HUES6 (cell line): ENCODE data around the gene IER5L.
"Not testable (repeated sequence)": the region's sequence is repeated elsewhere in the genome, so short reads cannot be mapped to it uniquely, and the experiment has no call there.

Experiments used
- H3K27ac ChIP-seq: 2 replicates; pipeline ENCODE4 v1.7.0; 2013; ENCODE audit warnings: low read depth, mild to moderate bottlenecking, low read length, inconsistent platforms
- H3K27me3 ChIP-seq: 2 replicates; pipeline ENCODE4 v1.6.1; 2013; ENCODE audit warnings: low read length; ENCODE audit not compliant: control insufficient read depth, insufficient read depth
- H3K36me3 ChIP-seq: 2 replicates; pipeline ENCODE4 v1.6.1; 2013; ENCODE audit warnings: low read length; ENCODE audit not compliant: control insufficient read depth, insufficient read depth
- H3K4me1 ChIP-seq: 2 replicates; pipeline ENCODE4 v1.6.1; 2013; ENCODE audit warnings: low read length; ENCODE audit not compliant: control insufficient read depth, insufficient read depth
- H3K4me3 ChIP-seq: 2 replicates; pipeline ENCODE4 v1.5.1; 2013; ENCODE audit warnings: low read depth, low read length
- H3K9ac ChIP-seq: one replicate; pipeline ENCODE4 v1.6.1; 2013; ENCODE audit warnings: mild to moderate bottlenecking, low read length
- H3K9me3 ChIP-seq: 2 replicates; pipeline ENCODE4 v1.6.1; 2013; ENCODE audit warnings: low read depth, low read length; ENCODE audit not compliant: control insufficient read depth, insufficient read depth

Gene IER5L

GRCh38 chr9:129193655-129194054, 15.6 kb upstream of the IER5L start:
- H3K36me3 ChIP-seq, result no peaks in the 10 kb centered on the region
- no peak overlapping the region for H3K4me3 ChIP-seq
- H3K9ac ChIP-seq, result no peak overlapping the region
- no peak overlapping the region for H3K27ac ChIP-seq
- peaks cover 6% of the 10 kb centered on the region; the same call in 1 of the 2 replicates for H3K4me1 ChIP-seq
- peaks cover 45% of the 10 kb centered on the region for H3K27me3 ChIP-seq
- H3K9me3 ChIP-seq, result no peaks in the 10 kb centered on the region

GRCh38 chr9:129191234-129191633, 13.2 kb upstream of the IER5L start:
- H3K27ac ChIP-seq, result no peak overlapping the region
- H3K4me3 ChIP-seq, result no peak overlapping the region
- peaks cover 37% of the 10 kb centered on the region for H3K27me3 ChIP-seq
- no peaks in the 10 kb centered on the region for H3K4me1 ChIP-seq
- no peaks in the 10 kb centered on the region for H3K36me3 ChIP-seq
- peaks cover 6% of the 10 kb centered on the region for H3K9me3 ChIP-seq
- no peak overlapping the region for H3K9ac ChIP-seq

- H3K9ac ChIP-seq, H3K9me3 ChIP-seq, H3K4me1 ChIP-seq, H3K36me3 ChIP-seq, H3K27ac ChIP-seq, H3K4me3 ChIP-seq: not testable (repeated sequence)
- peaks cover 41% of the 10 kb centered on the region for H3K27me3 ChIP-seq
Measured at GRCh38 chr9:129189971-129190370, 11.9 kb upstream of the IER5L start.

GRCh38 chr9:129187042-129187441, 9.0 kb upstream of the IER5L start:
- H3K9me3 ChIP-seq, result peaks cover 6% of the 10 kb centered on the region
- H3K4me1 ChIP-seq, result peaks cover 9% of the 10 kb centered on the region; the same call in 1 of the 2 replicates
- H3K27ac ChIP-seq, result no peak overlapping the region
- no peak overlapping the region for H3K9ac ChIP-seq
- no peak overlapping the region for H3K4me3 ChIP-seq
- H3K27me3 ChIP-seq, result peaks cover 48% of the 10 kb centered on the region
- H3K36me3 ChIP-seq, result no peaks in the 10 kb centered on the region

GRCh38 chr9:129185991-129186390, 7.9 kb upstream of the IER5L start:
- H3K9ac ChIP-seq, result no peak overlapping the region
- H3K4me3 ChIP-seq, result no peak overlapping the region
- H3K9me3 ChIP-seq, result peaks cover 6% of the 10 kb centered on the region
- H3K27me3 ChIP-seq, result peaks cover 55% of the 10 kb centered on the region
- H3K36me3 ChIP-seq, result no peaks in the 10 kb centered on the region
- no peak overlapping the region for H3K27ac ChIP-seq
- H3K4me1 ChIP-seq, result peaks cover 9% of the 10 kb centered on the region; the same call in 1 of the 2 replicates

GRCh38 chr9:129185402-129185801, 7.3 kb upstream of the IER5L start:
- peaks cover 9% of the 10 kb centered on the region; the same call in 1 of the 2 replicates for H3K4me1 ChIP-seq
- H3K9ac ChIP-seq, result no peak overlapping the region
- H3K27me3 ChIP-seq, result peaks cover 60% of the 10 kb centered on the region

GRCh38 chr9:129184596-129185122, 6.6 kb upstream of the IER5L start:
- Histone ChIP-seq H3K9me3 (peaks cover 6% of the 10 kb centered on the region), H3K4me3 (no peak overlapping the region), H3K27me3 (peaks cover 66% of the 10 kb centered on the region), H3K36me3 (no peaks in the 10 kb centered on the region), H3K9ac (no peak overlapping the region), H3K4me1 (peaks cover 9% of the 10 kb centered on the region; the same call in 1 of the 2 replicates), H3K27ac (no peak overlapping the region)

More at GRCh38 chr9:129185402-129185801, 7.3 kb upstream of the IER5L start:
- Histone ChIP-seq H3K9me3 (peaks cover 6% of the 10 kb centered on the region), H3K4me3 (no peak overlapping the region), H3K36me3 (no peaks in the 10 kb centered on the region), H3K27ac (no peak overlapping the region)

GRCh38 chr9:129184219-129184524, 6.1 kb upstream of the IER5L start:
- Histone ChIP-seq H3K27me3 (peaks cover 70% of the 10 kb centered on the region), H3K4me3 (no peak overlapping the region), H3K27ac (no peak overlapping the region), H3K9ac (no peak overlapping the region), H3K36me3 (no peaks in the 10 kb centered on the region), H3K4me1 (peaks cover 14% of the 10 kb centered on the region; the same call in 1 of the 2 replicates), H3K9me3 (peaks cover 6% of the 10 kb centered on the region)

- H3K27ac ChIP-seq, result no peak overlapping the region
- H3K9ac ChIP-seq, result no peak overlapping the region
- H3K9me3 ChIP-seq, result peaks cover 6% of the 10 kb centered on the region
- H3K4me3 ChIP-seq, result no peak overlapping the region
- no peaks in the 10 kb centered on the region for H3K36me3 ChIP-seq
- H3K4me1 ChIP-seq, result peaks cover 14% of the 10 kb centered on the region; the same call in 1 of the 2 replicates
- H3K27me3 ChIP-seq, result peaks cover 72% of the 10 kb centered on the region
Measured at GRCh38 chr9:129183495-129184218, 5.6 kb upstream of the IER5L start.

GRCh38 chr9:129182625-129183494, 4.8 kb upstream of the IER5L start:
- H3K27ac ChIP-seq, result no peak overlapping the region
- no peak overlapping the region for H3K4me3 ChIP-seq
- H3K27me3 ChIP-seq, result peaks cover 71% of the 10 kb centered on the region
- peaks cover 14% of the 10 kb centered on the region; the same call in 1 of the 2 replicates for H3K4me1 ChIP-seq
- H3K9me3 ChIP-seq, result peaks cover 6% of the 10 kb centered on the region
- no peaks in the 10 kb centered on the region for H3K36me3 ChIP-seq
- no peak overlapping the region for H3K9ac ChIP-seq

GRCh38 chr9:129182122-129182521, 4.1 kb upstream of the IER5L start:
- Histone ChIP-seq H3K36me3 (no peaks in the 10 kb centered on the region), H3K4me3 (no peak overlapping the region), H3K27ac (no peak overlapping the region), H3K27me3 (peaks cover 75% of the 10 kb centered on the region), H3K9me3 (peaks cover 4% of the 10 kb centered on the region), H3K4me1 (peaks cover 14% of the 10 kb centered on the region; the same call in 1 of the 2 replicates), H3K9ac (no peak overlapping the region)
